Cardiac fibroblast (primary cell): ENCODE measurements around the gene ARHGDIA.
A peak's percentile ranks its signal among the peaks of the same experiment; 100 is the strongest.

Experiments
- DNase-seq, 2 donors: peaks; one replicate each; pipeline versions ENCODE4 v3.0.0 to v3.0.0-alpha.2; 2010; ENCODE audit warnings: low read depth in 2 of 2
- H3K4me3 ChIP-seq, 2 donors: replicated peaks in 1 of 2; 1 replicate in 1 of 2; 2 replicates in 1 of 2; pipeline ENCODE4 v1.5.1; 2011; ENCODE audit warnings: low read depth in 2 of 2, low read length in 2 of 2, mild to moderate bottlenecking in 2 of 2, moderate library complexity in 1 of 2
- TF ChIP-seq, protein P1 (sequence below): IDR thresholded peaks from one replicate; pipeline ENCODE4 v1.5.1; 2011; ENCODE audit warnings: low read depth, mild to moderate bottlenecking, low read length, inconsistent platforms

ARHGDIA gene

DNA sequence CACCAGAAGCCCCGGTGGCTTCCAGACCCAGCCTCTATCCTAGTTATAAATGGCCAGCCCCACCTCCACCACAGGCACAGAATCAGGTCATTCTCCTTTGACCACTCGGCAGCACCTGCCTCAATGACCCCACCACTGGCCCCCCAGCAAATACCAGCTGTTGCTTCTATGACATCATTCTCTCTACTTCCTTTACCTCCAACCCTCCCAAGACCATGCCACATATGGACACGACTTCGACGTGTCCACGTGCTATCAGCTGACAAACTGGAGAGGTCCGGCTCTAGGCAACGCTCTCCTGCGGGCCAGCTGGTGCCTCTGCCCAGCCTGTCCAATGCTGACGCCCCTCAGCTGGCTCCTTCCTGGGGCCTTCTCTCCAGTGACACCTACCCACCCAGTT lies 14.3 kb upstream of the ARHGDIA start:
- TF ChIP-seq, protein P1, sequence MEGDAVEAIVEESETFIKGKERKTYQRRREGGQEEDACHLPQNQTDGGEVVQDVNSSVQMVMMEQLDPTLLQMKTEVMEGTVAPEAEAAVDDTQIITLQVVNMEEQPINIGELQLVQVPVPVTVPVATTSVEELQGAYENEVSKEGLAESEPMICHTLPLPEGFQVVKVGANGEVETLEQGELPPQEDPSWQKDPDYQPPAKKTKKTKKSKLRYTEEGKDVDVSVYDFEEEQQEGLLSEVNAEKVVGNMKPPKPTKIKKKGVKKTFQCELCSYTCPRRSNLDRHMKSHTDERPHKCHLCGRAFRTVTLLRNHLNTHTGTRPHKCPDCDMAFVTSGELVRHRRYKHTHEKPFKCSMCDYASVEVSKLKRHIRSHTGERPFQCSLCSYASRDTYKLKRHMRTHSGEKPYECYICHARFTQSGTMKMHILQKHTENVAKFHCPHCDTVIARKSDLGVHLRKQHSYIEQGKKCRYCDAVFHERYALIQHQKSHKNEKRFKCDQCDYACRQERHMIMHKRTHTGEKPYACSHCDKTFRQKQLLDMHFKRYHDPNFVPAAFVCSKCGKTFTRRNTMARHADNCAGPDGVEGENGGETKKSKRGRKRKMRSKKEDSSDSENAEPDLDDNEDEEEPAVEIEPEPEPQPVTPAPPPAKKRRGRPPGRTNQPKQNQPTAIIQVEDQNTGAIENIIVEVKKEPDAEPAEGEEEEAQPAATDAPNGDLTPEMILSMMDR: no peak
- DNase-seq: no peak
- no peak overlapping the region for H3K4me3 ChIP-seq

DNA sequence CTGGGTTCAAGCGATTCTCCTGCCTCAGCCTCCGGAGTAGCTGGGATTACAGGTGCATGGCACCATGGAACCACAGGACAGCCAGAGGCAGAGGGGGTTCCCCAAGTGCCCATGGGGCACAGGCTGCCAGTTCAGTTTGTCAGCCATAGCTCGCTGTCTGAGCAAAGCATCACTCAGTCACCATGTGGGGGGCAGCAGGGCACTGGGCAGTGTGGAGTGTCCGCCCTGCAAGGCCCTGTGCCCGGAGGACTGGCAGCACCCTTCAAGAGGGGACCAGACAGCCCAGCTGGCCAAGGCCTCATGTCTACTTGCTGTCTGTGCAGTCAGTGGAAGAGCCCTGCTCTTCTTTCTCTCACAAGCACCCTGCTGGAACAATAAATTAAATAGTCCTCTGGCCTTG lies 13.8 kb upstream of the ARHGDIA start:
- TF ChIP-seq, protein P1: no peak
- no peak for DNase-seq
- no peak overlapping the region for H3K4me3 ChIP-seq

DNA sequence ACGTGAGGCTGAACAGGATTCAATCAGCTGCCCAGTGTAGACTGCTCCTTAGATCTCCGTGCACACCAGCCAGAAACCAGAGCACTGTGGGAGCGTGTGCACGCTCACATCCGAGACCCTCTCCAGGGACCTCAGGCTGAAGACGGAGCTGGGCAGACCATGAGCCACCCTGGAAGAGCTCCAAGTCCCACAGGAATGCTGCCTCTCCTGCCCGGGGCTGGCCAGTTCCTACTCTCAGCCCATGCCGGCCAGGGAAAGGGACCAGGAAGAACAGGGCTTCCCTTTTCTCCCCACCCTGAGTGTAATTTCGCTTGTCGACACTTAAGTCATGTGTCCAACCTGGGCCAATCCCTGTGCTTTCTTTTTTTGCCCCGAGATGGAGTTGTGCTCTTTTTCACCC lies 13.4 kb upstream of the ARHGDIA start:
- peak; percentile 48 to 59 for DNase-seq
- no peak overlapping the region for H3K4me3 ChIP-seq
- TF ChIP-seq, protein P1: no peak

DNA sequence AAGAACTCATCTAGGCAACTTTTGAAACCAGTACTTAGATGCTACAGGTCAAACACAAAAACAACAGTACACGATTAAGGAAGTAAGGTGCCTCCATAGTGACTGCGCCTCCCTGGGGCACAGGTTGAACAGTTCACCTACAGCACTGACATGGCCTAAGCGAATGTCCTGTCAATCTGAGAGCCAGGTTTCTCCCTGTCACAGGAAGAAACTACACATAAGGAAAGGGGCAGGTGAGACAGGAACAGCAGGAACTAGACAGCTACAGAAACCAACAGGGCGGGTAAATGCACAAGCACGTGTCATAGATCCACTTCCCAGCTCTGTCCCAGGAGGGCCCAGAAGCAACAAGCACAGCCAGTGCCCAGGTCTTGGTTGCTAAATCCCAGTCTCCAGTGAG lies 8.0 kb upstream of the ARHGDIA start:
- DNase-seq: no peak

DNA sequence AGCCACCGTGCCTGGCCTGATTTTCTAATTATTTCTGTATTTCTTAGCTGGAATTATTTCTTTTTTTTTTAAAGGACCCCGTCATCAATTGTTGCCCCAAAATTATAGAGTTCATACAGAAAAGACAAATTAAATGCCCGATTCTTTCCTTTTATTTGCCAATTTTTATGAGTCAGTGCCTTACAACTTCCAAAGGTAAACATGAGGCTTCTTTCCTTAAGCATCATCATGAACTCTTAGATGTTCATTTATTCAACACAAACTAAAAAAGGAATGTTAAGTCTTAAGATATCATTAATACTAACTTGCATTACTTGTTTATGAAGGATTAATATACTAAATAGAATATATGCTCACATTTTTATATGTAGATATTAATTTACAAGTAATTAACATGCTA lies 7.2 kb upstream of the ARHGDIA start:
- DNase-seq: no peak
- no peak overlapping the region for H3K4me3 ChIP-seq
- TF ChIP-seq, protein P1: no peak

More for the DNA sequence above, 8.0 kb upstream of the ARHGDIA start:
- no peak overlapping the region for H3K4me3 ChIP-seq
- TF ChIP-seq, protein P1: no peak

DNA sequence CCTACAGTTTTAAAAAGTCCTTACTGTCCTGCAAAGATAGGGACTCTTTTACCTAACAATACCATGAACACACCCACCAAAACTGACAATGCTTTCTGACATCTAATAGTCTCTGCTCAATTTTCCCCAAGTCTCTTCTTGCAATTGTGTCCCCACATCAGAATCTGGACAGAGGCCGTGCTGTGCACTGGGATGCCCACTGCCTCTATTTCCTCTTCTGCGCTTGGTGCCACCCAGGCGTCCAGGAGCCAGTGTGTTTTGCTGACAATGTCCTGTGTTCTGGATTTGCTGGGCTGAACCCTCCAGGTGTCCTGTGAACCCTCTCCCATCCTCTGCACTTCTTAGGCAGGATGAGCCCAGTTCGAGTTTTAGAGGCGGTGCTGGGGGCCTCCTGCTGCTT lies 6.4 kb upstream of the ARHGDIA start:
- no peak overlapping the region for H3K4me3 ChIP-seq
- TF ChIP-seq, protein P1: no peak
- DNase-seq: no peak
